ENCODE data around the gene OR3A3.

Gene OR3A3

DNA sequence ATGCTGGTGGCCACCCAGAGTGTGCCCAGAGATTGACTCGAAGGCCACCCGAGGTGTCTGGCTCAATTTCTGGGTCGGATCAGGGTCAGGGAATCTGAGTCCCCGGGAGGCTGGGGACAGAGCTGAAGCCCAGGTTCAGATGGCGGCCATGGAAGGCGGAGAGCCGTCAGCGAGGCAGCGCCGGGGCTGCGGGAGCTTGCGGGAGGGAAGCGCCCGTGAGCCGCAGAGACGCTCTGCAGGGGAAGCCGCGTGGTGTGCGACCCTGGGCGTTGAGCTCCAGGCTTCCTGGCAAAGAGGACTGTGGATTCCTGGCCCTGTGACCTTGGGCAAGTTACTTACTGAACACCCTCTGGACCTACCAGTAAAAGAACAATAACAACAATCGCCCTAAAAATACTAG lies 61.0 kb downstream of the OR3A3 start:
- no peak for DNase-seq (ENCODE audit: low spot score)
